Amniotic epithelial cell (primary cell): ENCODE data around the gene ENOPH1.

Experiments
- DNase-seq: peaks from one replicate; pipeline ENCODE4 v3.0.0-alpha.2; 2010; ENCODE audit warnings: low read depth

ENOPH1 gene

DNA sequence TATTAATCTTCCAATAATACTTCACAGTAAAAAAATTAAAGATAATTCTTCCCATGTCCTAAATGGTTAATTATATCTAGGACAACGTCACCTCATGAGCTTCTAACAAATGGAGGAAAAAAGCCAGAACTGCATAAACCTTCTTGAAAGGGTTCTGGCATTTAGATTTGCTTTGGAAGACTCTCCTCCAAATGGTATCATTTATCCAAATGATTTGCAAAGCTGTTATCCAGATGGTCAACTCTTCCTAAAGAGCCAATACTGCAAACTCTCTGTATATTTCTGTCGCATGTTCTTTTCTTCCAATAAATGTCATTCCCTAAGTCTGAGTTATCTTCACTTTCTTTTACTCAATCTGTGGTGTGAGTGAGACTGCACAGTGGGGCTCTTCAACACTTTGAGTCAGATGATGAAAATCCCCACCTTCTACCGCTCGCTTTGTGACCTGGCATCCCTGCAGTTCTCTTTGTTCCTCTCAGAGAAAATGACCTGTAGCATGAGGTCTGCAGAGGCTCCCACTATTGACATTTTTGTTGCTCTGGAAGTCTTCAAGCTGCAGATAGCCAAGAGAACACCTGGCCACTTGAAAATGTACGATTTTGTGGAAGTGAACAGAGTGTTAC is 78.5 kb downstream of the ENOPH1 start:
- no peak for DNase-seq

DNA sequence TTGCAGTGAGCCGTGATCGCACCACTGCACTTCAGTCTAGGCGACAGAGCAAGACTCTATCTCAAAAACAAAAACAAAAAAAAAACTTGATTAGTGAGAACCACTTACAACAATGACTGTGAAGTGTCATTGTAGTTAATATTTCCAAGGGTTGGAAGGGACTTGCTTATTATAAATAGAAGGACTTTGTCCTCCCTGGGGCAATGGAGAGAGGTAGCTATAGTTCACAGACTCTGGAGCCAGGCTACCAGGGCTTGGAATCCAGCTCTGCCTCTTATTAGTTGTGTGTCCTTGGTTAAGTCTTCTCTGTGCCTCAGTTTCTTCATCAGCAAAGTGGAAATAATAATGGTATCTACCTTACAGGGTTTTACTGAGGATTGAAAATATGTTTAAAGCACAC is 79.8 kb downstream of the ENOPH1 start:
- no peak for DNase-seq
